Fibroblast of mammary gland (primary cell): Measurements from ENCODE around the gene CLEC4M.

ENCODE experiments used
- DNase-seq: peaks from one replicate; pipeline ENCODE4 v3.0.0-alpha.2; 2010; ENCODE audit warnings: low read depth
- H3K4me3 ChIP-seq: 2 replicates; pipeline ENCODE4 v1.5.1; 2011; ENCODE audit warnings: low read depth, mild to moderate bottlenecking, low read length, moderate library complexity; ENCODE audit not compliant: control insufficient read depth
- TF ChIP-seq, protein P1 (sequence below): conservative IDR thresholded peaks from 2 replicates; pipeline ENCODE4 v1.5.1; 2011; ENCODE audit warnings: low read depth, low read length, inconsistent platforms; ENCODE audit not compliant: control insufficient read depth, insufficient read depth

CLEC4M gene

GRCh38 chr19:7772752-7773291 lies 9.8 kb downstream of the CLEC4M start:
- H3K4me3 ChIP-seq, result no peak overlapping the region
- TF ChIP-seq, protein P1, sequence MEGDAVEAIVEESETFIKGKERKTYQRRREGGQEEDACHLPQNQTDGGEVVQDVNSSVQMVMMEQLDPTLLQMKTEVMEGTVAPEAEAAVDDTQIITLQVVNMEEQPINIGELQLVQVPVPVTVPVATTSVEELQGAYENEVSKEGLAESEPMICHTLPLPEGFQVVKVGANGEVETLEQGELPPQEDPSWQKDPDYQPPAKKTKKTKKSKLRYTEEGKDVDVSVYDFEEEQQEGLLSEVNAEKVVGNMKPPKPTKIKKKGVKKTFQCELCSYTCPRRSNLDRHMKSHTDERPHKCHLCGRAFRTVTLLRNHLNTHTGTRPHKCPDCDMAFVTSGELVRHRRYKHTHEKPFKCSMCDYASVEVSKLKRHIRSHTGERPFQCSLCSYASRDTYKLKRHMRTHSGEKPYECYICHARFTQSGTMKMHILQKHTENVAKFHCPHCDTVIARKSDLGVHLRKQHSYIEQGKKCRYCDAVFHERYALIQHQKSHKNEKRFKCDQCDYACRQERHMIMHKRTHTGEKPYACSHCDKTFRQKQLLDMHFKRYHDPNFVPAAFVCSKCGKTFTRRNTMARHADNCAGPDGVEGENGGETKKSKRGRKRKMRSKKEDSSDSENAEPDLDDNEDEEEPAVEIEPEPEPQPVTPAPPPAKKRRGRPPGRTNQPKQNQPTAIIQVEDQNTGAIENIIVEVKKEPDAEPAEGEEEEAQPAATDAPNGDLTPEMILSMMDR, result no peak
- DNase-seq, result peak; percentile 10

GRCh38 chr19:7773841-7774240 lies 10.8 kb downstream of the CLEC4M start:
- H3K4me3 ChIP-seq, result no peak overlapping the region
- TF ChIP-seq, protein P1, result no peak
- no peak for DNase-seq

DNA sequence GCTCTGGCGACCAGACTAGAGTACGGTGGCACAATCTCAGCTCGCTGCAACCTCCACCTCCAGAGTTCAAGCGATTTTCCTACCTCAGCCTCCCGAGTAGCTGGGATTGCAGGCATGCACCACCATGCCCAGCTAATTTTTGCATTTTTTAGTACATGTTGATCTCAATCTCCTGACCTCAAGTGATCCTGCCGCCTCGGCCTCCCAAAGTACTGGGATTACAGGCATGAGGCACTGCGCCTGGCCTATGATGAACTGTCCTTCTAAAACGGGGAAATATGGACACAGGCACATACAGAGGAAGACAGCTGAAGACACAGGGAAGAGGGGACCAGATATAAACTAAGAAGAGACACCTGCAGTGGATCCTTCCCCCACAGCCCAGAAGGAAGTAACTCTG lies 12.7 kb downstream of the CLEC4M start:
- H3K4me3 ChIP-seq, result no peak overlapping the region
- TF ChIP-seq, protein P1, result no peak
- DNase-seq, result no peak

- no peak for DNase-seq
- H3K4me3 ChIP-seq, result no peak overlapping the region
- TF ChIP-seq, protein P1, result no peak
Observed at GRCh38 chr19:7778081-7778480, 15.0 kb downstream of the CLEC4M start.

DNA sequence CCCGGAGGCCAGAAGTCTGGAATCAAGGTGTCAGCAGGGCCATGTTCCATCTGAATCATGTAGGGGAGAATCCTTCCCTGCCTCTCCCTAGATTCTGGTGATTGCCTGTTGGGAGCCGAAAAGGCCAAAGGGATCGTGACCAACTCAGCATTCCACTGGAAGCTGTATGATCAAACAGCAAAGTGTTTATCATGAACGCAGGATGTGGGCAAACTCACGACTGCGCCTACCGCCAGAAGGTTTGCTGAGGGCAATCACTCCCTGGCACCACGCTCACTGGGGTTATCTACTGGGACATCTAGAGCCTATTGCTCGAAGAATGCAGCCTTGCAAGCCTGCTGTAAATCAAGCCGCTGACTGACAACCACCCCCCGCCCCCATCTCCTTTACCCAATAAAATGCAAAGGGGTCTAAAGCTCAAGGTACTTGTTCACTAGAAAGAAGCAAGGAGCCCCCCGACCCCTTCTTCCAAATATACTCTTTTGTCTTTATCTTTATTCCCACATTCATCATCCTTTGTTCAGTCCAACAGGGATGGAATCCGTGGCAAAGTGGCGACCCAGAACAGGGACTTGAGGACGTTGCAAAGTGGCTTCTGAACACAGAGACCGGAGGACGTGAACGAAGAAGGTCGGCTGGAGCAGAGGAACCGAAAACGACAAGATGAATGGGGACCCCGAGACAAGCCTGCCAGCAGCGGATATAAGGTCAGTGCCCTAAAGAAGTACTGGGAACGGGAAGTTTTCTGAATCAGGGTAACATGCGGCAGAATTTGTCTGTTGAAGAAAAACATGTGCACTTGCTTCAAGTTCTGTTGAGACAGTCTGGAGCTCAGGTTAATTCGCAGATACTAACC lies 16.8 kb downstream of the CLEC4M start:
- no peak for DNase-seq
- H3K4me3 ChIP-seq, result no peak overlapping the region
- TF ChIP-seq, protein P1, result no peak

DNA sequence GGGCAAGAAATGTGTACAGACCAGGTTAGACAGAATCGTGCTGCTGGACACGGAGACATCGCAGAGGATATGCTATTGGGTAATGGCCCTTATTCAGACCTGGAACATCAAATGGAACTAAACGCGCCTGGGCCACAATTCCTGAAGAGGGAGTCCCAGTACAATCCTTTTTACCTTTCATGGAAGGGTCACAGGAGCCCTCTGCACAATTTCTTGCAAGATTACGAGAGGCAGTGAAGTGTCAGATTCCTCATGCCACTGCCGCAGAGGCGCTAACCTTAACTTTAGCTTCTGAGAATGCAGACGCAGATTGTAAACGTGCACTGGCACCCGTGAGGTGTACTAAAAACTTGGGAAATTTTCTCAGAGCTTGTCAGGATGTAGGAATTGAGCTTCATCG lies 18.1 kb downstream of the CLEC4M start:
- TF ChIP-seq, protein P1, result no peak
- no peak for DNase-seq
- H3K4me3 ChIP-seq, result no peak overlapping the region
